Upper lobe of left lung (tissue), 4 donors: Measurements from ENCODE around the gene ATPAF1.
A peak's percentile ranks its signal among the peaks of the same experiment; 100 is the strongest.

Experiments
- CTCF ChIP-seq, 6 experiments: fragments of 450-650 bp in 4 of 6; fragments of 200-600 bp in 2 of 6; sonication (generic) in 2 of 6; IDR thresholded peaks; one replicate each; pipeline ENCODE4 v1.5.1; 2016 to 2019; ENCODE audit warnings: antibody characterized with exemption in 6 of 6
- EP300 ChIP-seq, 4 donors: sonication (generic); formaldehyde crosslinking; IDR thresholded peaks; one replicate each; pipeline ENCODE4 v1.5.1; 2017; ENCODE audit warnings: antibody characterized with exemption in 4 of 4, control low read depth in 2 of 4
- POLR2A ChIP-seq, 4 donors: fragments of 450-650 bp; IDR thresholded peaks; one replicate each; pipeline ENCODE4 v1.5.1; 2016 to 2017; ENCODE audit warnings: antibody characterized with exemption in 4 of 4, mild to moderate bottlenecking in 2 of 4
- POLR2AphosphoS5 ChIP-seq, 2 donors: sonication (generic); formaldehyde crosslinking; IDR thresholded peaks; one replicate each; pipeline ENCODE4 v1.5.1; 2017; ENCODE audit warnings: antibody characterized with exemption in 2 of 2

- no peak for TF ChIP-seq POLR2A (IDR thresholded peaks at IDR 0.05)
- TF ChIP-seq CTCF (IDR thresholded peaks at IDR 0.05), result no peak
- peak in 1 of 2 donors; percentile 48 for TF ChIP-seq POLR2AphosphoS5 (IDR thresholded peaks at IDR 0.05)
- no peak for TF ChIP-seq EP300 (IDR thresholded peaks at IDR 0.05)
Measured at GRCh38 chr1:46595127-46595526, 73.0 kb downstream of the ATPAF1 start.
